Activated T-cell treated with anti-CD3 and anti-CD28 coated beads, Interleukin-2, amount 50 U/mL, for 72 hours (primary cell): ENCODE measurements around the gene ZNRF3. TPM values are rescaled to one million over a fixed set of nuclear protein-coding genes. Genes with fewer than 3 reads are reported as not detected.
"Not testable (repeated sequence)": the region's sequence is repeated elsewhere in the genome, so short reads cannot be mapped to it uniquely, and the experiment has no call there.

ENCODE experiments used
- ATAC-seq, 2 donors: fragments of 150-1000 bp; cut with Tn5 transposase; replicated peaks in 1 of 2; 2 replicates each; pipeline ENCODE4 v1.10.0; 2021; ENCODE audit warnings: moderate library complexity in 2 of 2, mild to moderate bottlenecking in 1 of 2
- DNase-seq, 2 donors: peaks; one replicate each; pipeline ENCODE4 v3.0.0; 2021 to 2022; ENCODE audit warnings: mixed read lengths in 1 of 2
- H3K27ac Mint-ChIP-seq: one replicate; pipeline ENCODE4 v1.8.0; 2022; ENCODE audit warnings: mild to moderate bottlenecking, moderate library complexity, mixed read lengths
- H3K27me3 Mint-ChIP-seq: one replicate; pipeline ENCODE4 v1.8.0; 2022; ENCODE audit warnings: low read depth, mixed read lengths
- H3K36me3 Mint-ChIP-seq, 2 donors: one replicate each; pipeline ENCODE4 v1.8.0; 2022; ENCODE audit warnings: mixed read lengths in 2 of 2, mild to moderate bottlenecking in 1 of 2; ENCODE audit not compliant: insufficient read depth in 2 of 2
- H3K4me1 Mint-ChIP-seq: one replicate; pipeline ENCODE4 v1.8.0; 2022; ENCODE audit warnings: low read depth, mixed read lengths
- H3K4me3 Mint-ChIP-seq, 2 donors: one replicate each; pipeline ENCODE4 v1.8.0; 2022; ENCODE audit warnings: mild to moderate bottlenecking in 2 of 2, mixed read lengths in 2 of 2, moderate library complexity in 2 of 2
- H3K9me3 Mint-ChIP-seq, 2 donors: one replicate each; pipeline ENCODE4 v1.8.0; 2022; ENCODE audit warnings: mixed read lengths in 2 of 2
- total RNA-seq, 2 donors: library from RNA; stranded (reverse); gene quantifications; one replicate each; pipeline ENCODE4 v1.2.3, GENCODE V29; 2022

Gene ZNRF3
- total RNA-seq, 2 donors from 2014 or later = 0.86 to 0.94 TPM

- not testable (repeated sequence) for H3K4me1 Mint-ChIP-seq, H3K36me3 Mint-ChIP-seq, H3K27me3 Mint-ChIP-seq, H3K27ac Mint-ChIP-seq, H3K9me3 Mint-ChIP-seq, H3K4me3 Mint-ChIP-seq
- DNase-seq (peak in 1 of 2 donors; percentile 5), ATAC-seq (peak in 1 of 2 donors; percentile 23)
Observed at GRCh38 chr22:28868389-28868788, 15.0 kb upstream of the ZNRF3 start.

GRCh38 chr22:28869736-28870135 is 13.6 kb upstream of the ZNRF3 start:
- Mint-ChIP-seq H3K9me3 (no peaks in the 10 kb centered on the region), H3K27ac (no peak overlapping the region), H3K27me3 (peaks cover 9% of the 10 kb centered on the region), H3K4me1 (peaks cover 12% of the 10 kb centered on the region), H3K4me3 (no peak overlapping the region), H3K36me3 (no peaks in the 10 kb centered on the region)
- DNase-seq (no peak), ATAC-seq (no peak)

DNA sequence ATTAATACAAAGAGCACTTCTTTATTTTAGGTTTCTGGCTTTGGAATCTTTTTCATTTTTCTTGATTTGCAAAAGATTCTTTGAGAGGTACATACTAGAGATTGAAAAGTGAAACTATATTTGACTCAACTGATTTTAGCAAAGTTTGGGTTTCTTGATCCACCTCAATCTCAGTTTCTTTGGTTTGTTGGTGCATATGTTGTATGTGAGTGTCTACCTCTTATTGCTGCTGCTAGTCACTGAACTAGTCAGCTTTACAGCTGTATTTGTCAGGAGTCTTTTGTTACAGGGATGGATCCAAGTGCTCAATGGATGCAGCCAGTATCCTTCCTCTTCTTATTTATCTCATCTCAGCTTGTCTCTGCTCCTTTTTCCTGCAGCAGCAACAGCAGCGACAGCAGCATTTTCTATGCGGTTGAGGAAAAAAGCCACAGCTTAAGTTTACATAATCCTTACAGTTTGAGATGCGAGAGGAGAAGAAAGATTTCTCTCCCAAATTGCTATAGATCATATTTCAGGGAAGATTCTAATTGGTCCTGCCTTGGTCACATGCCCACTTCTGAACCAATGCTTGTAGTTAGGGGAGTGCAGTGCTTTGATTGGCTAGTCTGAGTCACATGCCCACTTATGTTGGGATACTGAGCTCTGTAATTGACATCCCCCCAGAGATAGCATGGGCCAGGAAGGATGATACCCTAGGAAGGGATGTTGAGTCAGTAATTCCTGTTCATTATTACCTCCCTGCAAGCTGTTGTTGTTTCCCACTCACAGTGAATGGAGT is 10.0 kb upstream of the ZNRF3 start:
- Mint-ChIP-seq H3K36me3 (no peaks in the 10 kb centered on the region), H3K4me1 (peaks cover 12% of the 10 kb centered on the region), H3K9me3 (no peaks in the 10 kb centered on the region), H3K4me3 (no peak overlapping the region), H3K27ac (no peak overlapping the region), H3K27me3 (no peaks in the 10 kb centered on the region)
- ATAC-seq (peak; percentile 60), DNase-seq (no peak)

DNA sequence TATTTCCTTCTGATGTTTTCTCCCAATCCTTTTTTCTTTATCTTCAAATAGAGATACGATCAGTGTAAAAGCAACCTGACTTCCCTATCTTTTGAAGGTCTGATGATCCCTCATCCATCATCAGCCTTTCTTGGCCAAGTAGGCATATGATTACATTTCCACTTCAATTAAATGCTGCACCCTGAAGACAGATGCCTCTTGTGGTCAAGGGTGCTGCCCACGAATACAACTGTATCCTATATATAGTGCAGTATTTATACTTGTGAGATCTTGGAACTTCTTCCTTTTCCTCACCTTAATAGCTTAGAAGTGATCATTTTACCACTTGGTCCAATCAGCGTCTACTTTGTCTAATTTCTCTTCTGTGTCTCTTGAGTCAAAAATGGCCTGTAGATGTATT is 9.3 kb upstream of the ZNRF3 start:
- Mint-ChIP-seq H3K4me1 (peaks cover 12% of the 10 kb centered on the region), H3K27ac (no peak overlapping the region), H3K27me3 (no peaks in the 10 kb centered on the region), H3K36me3 (no peaks in the 10 kb centered on the region), H3K4me3 (no peak overlapping the region), H3K9me3 (no peaks in the 10 kb centered on the region)
- no peak for DNase-seq
- ATAC-seq = no peak

DNA sequence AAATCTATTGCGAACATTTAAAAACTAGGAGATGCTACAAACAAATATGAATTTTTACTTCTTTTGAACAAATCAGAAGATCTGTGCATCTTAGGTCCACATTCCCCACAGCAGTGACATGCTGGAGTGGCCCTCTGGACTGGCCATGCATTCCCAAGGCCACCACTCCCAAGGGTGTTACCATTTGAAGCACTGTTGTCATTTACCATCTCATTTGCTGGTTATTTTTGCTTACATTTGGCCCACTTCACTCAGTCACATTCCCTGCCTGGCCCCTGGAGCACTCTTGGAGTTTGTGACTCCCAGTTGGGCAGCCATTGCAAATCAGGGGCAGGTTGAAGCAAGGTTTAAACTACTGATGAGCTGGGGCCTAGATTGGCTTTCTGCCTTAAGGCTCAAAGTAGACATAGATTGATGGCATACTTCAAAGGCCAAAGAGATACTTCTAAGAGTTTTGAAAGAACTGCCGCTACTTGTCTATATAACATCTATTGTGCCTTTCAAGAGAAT is 8.5 kb upstream of the ZNRF3 start:
- ATAC-seq (no peak), DNase-seq (no peak)
- H3K36me3 Mint-ChIP-seq = no peaks in the 10 kb centered on the region
- no peak overlapping the region for H3K27ac Mint-ChIP-seq
- H3K4me1 Mint-ChIP-seq = peaks cover 12% of the 10 kb centered on the region
- H3K4me3 Mint-ChIP-seq = no peak overlapping the region
- no peaks in the 10 kb centered on the region for H3K27me3 Mint-ChIP-seq
- no peaks in the 10 kb centered on the region for H3K9me3 Mint-ChIP-seq

DNA sequence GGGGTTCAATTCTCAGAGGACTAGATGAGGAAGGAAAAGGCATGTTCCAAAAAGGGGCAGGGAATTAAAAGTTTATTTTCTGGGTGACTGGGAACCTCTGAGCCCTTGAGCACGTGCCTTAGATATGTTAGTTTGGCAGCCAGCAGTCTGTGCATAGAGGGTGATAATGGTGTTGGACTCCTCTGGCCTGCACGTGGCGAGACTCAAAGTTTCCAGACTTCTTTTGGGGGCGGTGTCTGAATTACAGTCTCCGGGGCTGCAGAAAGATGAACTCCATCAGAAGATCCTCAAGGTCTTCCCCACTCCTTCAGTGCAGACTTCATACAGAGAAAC is 861 bp upstream of the ZNRF3 start:
- Mint-ChIP-seq H3K9me3 (no peaks in the 10 kb centered on the region), H3K4me1 (peaks cover 18% of the 10 kb centered on the region), H3K27ac (no peak overlapping the region), H3K4me3 (peak overlapping the region; percentile 74 to 88), H3K27me3 (peaks cover 36% of the 10 kb centered on the region), H3K36me3 (no peaks in the 10 kb centered on the region)
- ATAC-seq (no peak), DNase-seq (peak in 1 of 2 donors; percentile 3)

DNA sequence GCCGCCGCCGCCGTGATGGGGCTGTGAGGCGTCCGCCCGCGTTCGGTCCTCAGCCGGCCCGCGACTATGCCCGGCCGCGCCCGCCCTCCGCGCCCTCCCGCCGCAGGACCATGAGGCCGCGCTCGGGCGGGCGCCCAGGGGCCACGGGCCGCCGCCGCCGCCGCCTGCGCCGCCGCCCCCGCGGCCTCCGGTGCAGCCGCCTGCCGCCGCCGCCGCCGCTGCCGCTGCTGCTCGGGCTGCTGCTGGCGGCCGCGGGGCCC is 215 bp downstream of the ZNRF3 start:
- H3K27me3 Mint-ChIP-seq = peaks cover 36% of the 10 kb centered on the region
- no peak for ATAC-seq
- peak overlapping the region in 1 of 2 donors; percentile 20 for H3K4me3 Mint-ChIP-seq

GRCh38 chr22:28883917-28884746 is 760 bp downstream of the ZNRF3 start:
- DNase-seq (peak; percentile 35 to 40), ATAC-seq (peak; percentile 38 to 42)
- peak overlapping the region; percentile 65 to 76 for H3K4me3 Mint-ChIP-seq
- H3K27me3 Mint-ChIP-seq = peaks cover 36% of the 10 kb centered on the region
- peaks cover 18% of the 10 kb centered on the region for H3K4me1 Mint-ChIP-seq
- no peaks in the 10 kb centered on the region for H3K36me3 Mint-ChIP-seq
- H3K27ac Mint-ChIP-seq = no peak overlapping the region
- no peaks in the 10 kb centered on the region for H3K9me3 Mint-ChIP-seq

More for the DNA sequence above, 215 bp downstream of the ZNRF3 start:
- no peak for DNase-seq
- H3K4me1 Mint-ChIP-seq = peaks cover 18% of the 10 kb centered on the region
- H3K36me3 Mint-ChIP-seq = no peaks in the 10 kb centered on the region
- no peaks in the 10 kb centered on the region for H3K9me3 Mint-ChIP-seq
- H3K27ac Mint-ChIP-seq = no peak overlapping the region

DNA sequence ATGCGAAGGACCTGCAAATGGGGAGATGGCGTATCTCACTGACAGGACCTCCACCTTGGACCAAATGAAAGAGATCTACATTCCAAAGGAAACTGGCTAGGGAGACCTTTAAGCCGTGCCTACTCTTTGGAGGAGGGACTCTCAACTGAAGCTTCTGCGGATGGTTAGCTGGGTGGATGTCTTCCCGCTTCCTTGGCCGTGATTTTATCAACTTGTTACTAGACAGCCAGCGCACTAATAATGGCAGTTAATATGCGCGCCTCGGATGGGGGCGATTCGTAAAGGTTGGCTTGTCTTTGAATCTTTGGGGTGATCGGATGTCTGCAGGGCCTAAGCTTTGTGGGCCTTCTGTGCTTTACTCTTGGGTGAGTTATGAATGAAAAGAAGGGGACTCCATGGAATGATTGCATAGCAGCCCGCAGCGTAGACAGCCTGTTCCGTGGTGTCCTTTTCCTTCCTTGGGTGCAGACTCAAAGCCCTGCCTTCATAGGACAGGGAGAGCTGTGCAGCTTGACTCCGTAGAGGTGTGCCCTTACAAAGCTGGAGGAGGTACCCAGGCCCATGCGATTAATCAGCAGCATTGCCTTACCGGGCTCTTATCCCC is 1.5 kb downstream of the ZNRF3 start:
- H3K4me1 Mint-ChIP-seq = peaks cover 24% of the 10 kb centered on the region
- DNase-seq = no peak
- no peak overlapping the region for H3K27ac Mint-ChIP-seq
- ATAC-seq = no peak
- H3K36me3 Mint-ChIP-seq = no peaks in the 10 kb centered on the region
- H3K9me3 Mint-ChIP-seq = no peaks in the 10 kb centered on the region
- peaks cover 36% of the 10 kb centered on the region for H3K27me3 Mint-ChIP-seq
- H3K4me3 Mint-ChIP-seq = peak overlapping the region; percentile 65 to 76

DNA sequence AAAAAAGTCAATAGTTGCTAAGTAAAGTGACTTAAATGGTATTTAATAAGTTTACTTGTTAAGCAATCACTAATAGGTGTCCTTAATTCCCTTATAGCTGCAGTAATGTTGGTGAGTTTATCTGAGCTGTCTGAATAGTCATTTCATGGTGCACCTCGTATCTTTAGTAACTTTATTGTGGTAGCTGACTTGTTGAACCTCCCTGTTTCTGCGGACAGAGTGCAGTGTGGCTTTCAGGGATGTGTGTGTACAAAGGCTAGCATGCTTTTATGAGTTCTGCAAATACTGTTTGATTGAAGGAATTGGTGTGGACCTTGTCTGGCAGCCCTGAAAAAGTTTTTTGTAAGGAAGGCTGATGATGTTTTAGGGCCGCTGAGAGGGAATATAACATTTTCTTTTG is 2.6 kb downstream of the ZNRF3 start:
- no peak for ATAC-seq
- peaks cover 26% of the 10 kb centered on the region for H3K4me1 Mint-ChIP-seq
- H3K36me3 Mint-ChIP-seq = no peaks in the 10 kb centered on the region
- H3K9me3 Mint-ChIP-seq = no peaks in the 10 kb centered on the region
- no peak for DNase-seq
- no peak overlapping the region for H3K27ac Mint-ChIP-seq
- no peak overlapping the region for H3K4me3 Mint-ChIP-seq
- H3K27me3 Mint-ChIP-seq = peaks cover 36% of the 10 kb centered on the region

DNA sequence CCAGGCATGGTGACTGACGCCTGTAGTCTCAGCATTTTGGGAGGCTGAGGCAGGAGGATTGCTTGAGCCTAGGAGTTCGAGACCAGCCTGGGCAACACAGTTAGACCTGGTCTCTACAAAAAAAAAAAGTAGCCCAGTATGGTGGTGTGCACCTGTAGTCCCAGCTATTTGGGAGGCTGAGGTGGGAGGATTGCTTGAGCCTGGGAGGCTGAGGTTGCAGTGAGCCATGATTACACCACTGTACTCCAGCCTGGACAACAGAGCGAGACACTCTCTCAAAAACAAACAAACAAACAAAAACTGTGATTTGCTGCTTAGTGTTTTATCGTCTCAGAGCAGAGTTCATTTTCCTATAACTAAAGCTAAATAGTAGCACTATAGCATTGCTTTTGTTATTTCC is 3.3 kb downstream of the ZNRF3 start:
- H3K27ac Mint-ChIP-seq, H3K4me3 Mint-ChIP-seq, H3K9me3 Mint-ChIP-seq, H3K36me3 Mint-ChIP-seq, DNase-seq, ATAC-seq: not testable (repeated sequence)
- peaks cover 26% of the 10 kb centered on the region for H3K4me1 Mint-ChIP-seq
- H3K27me3 Mint-ChIP-seq = peaks cover 43% of the 10 kb centered on the region

GRCh38 chr22:28887725-28888459 is 4.5 kb downstream of the ZNRF3 start:
- DNase-seq (no peak), ATAC-seq (no peak)
- no peaks in the 10 kb centered on the region for H3K9me3 Mint-ChIP-seq
- no peak overlapping the region for H3K4me3 Mint-ChIP-seq
- peaks cover 46% of the 10 kb centered on the region for H3K27me3 Mint-ChIP-seq
- no peak overlapping the region for H3K27ac Mint-ChIP-seq
- H3K36me3 Mint-ChIP-seq = no peaks in the 10 kb centered on the region
- peaks cover 26% of the 10 kb centered on the region for H3K4me1 Mint-ChIP-seq
